Frontal cortex (tissue), 4 donors: ENCODE measurements around the gene FAM200A. TPM values are rescaled to one million over a fixed set of nuclear protein-coding genes. Genes with fewer than 3 reads are reported as not detected.
"Not testable (repeated sequence)": the region's sequence is repeated elsewhere in the genome, so short reads cannot be mapped to it uniquely, and the experiment has no call there.

Experiments
- DNase-seq, 2 donors: peaks; one replicate each; pipeline ENCODE4 v3.0.0; 2012; ENCODE audit warnings: low spot score in 2 of 2
- FAIRE-seq: peaks from 2 replicates; lab custom pipeline; 2012; peaks lifted over from hg19 to GRCh38; lab: Jason Lieb, UNC
- total RNA-seq: library from RNA; depleted of rRNA; stranded (reverse); fragments of >200 nt; gene quantifications from one replicate; pipeline ENCODE4 v1.2.3, GENCODE V29; 2014
- donor health status: control.
- donor health status: control.
- donor health status: control.

Gene FAM200A
- total RNA-seq, 1 donor from 2014 or later, result 19.6 TPM

DNA sequence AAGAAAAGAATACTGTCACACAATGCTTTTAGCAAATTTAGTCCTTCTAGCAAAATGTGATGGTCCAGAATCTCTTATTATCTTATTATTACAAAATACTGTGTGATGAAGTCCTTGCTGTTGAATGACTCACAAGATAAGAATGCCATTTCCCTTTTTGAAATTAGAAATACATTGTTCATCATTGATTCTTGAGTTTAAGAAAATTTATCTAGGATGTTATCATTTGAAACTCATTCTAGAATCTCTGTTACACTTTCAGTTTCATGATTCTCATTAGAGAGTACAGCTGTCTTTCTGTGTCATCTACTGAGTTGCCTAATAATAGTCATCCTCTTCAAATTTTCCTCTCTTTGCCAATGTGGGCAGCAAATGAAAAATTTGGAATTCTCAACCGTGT lies 37.9 kb downstream of the FAM200A start:
- no peak for DNase-seq
- FAIRE-seq, result no peak

DNA sequence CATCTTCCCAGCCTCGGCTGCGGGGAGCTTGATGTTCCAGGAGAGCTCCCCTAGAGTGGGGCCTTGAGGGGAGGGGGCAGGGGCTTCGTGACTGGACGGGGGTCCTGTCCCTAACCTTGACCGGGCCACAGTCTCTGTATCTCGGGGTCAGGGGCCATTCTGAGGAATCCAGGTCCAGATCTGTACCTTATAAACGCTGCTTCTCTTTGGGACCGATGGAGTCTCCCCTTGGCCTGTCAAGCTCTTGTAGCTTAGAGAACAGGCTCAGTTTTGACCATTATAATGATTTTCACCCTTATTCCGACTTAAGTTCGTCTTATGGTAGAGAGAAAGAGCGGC lies 46.6 kb downstream of the FAM200A start:
- no peak for FAIRE-seq

GRCh38 chr7:99504603-99505323 lies 47.2 kb downstream of the FAM200A start, which contains the start of gene ZKSCAN5:
Gene ZKSCAN5, plus strand, starts transcription at chr7:99504662. Its CDS starts 1,383 bp downstream, at chr7:99506045.
- DNase-seq (peak; percentile 85 to 93), FAIRE-seq (no peak)

More for the DNA sequence above, 46.6 kb downstream of the FAM200A start:
- no peak for DNase-seq

DNA sequence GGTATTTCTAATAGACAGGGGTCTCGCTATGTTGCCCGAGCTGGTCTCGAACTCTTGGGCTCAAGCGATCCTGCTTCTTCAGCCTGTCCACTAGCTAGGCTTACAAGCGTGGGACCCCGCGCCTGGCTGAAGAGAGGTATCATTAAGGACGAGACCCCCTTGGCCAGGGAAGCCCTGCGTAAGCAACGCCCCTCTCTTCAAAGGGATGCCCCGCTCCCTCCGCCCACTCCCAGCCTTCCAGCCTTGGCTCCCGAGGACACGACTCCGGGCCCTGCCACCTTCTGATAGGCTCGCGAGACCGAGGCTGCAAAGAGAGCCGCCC lies 47.7 kb downstream of the FAM200A start:
- peak in 1 of 2 donors; percentile 93 for DNase-seq
- no peak for FAIRE-seq

DNA sequence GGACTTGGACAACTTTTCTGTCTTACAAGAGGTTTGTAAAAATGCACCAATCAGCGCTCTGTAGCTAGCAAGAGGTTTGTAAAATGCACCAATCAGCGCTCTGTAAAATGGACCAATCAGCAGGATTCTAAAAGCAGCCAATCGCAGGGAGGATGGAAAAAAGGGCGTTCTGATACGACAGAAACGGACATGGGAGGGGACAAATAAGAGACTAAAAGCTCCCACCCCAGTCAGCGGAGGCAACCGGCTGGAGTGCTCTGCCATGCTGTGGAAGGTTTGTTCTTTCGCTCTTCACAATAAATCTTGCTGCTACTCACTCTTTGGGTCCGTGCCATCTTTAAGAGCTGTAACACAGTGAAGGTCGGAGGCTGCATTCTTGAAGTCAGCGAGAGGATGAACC lies 50.7 kb downstream of the FAM200A start:
- FAIRE-seq, DNase-seq: not testable (repeated sequence)

GRCh38 chr7:99500637-99501009 lies 51.3 kb downstream of the FAM200A start:
- no peak for FAIRE-seq
- no peak for DNase-seq

- no peak for FAIRE-seq
- peak; percentile 74 to 90 for DNase-seq
Measured at GRCh38 chr7:99499721-99500636, 51.9 kb downstream of the FAM200A start, which contains the start of gene ZNF394. Gene ZNF394, minus strand, starts transcription at chr7:99500281. Its CDS starts 188 bp downstream, at chr7:99500093.

DNA sequence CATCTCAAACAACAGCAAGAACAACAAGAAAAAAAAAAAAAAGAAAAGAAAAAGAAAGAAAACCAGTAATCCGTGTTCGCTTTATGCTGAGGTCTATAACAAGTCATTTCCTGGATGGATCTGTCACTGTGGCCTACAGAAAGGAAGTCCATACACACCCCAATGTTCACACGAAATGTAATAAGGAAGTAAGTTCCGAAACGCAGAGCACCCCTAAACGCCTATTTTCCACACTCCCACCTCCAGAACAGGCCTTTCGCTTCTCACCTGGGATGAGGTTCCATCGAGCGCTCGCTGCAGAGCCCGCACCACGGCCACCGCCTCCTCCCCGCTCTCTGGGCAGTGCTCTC lies 52.6 kb downstream of the FAM200A start:
- DNase-seq (no peak), FAIRE-seq (no peak)

DNA sequence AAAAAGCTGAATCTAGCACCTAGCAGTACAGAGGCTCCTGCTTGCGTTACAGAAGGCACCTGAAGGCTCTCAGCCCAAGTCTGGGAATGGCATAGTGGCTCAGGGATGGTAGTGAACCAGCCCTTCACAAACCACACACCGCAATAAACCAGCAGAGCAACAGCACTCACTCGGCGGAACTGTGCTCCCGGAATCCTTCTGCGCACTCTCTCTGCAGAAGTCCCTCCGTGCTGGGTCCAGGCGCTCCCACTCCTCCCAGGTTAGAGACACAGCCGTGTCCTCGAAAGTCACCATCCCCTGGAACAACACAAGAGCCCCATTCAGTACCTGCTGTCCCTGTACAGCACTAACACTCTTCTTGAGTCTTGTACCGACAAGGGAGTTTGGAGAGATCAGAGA lies 53.4 kb downstream of the FAM200A start:
- FAIRE-seq, result no peak
- no peak for DNase-seq

GRCh38 chr7:99497766-99498545 lies 54.0 kb downstream of the FAM200A start:
- FAIRE-seq, result no peak
- no peak for DNase-seq

Other genes starting within 250 kb of the FAM200A start
- 101 TPM for gene ARPC1A, start 226.2 kb downstream of the FAM200A start, total RNA-seq
- 15.1 TPM for gene ARPC1B, start 177.4 kb downstream of the FAM200A start, total RNA-seq
- gene PDAP1, start 143.5 kb downstream of the FAM200A start, total RNA-seq, result 15.1 TPM
- 68.5 TPM for gene BUD31, start 143.1 kb downstream of the FAM200A start, total RNA-seq
- 5.7 TPM for gene PTCD1, start 113.3 kb downstream of the FAM200A start, total RNA-seq
- 19.6 TPM for gene CPSF4, start 113.2 kb downstream of the FAM200A start, total RNA-seq
- gene ATP5MF, start 85.9 kb downstream of the FAM200A start, total RNA-seq, result 350 TPM
- gene ZNF789, start 79.2 kb downstream of the FAM200A start, total RNA-seq, result 20.8 TPM
- gene ZNF394, start 51.8 kb downstream of the FAM200A start, total RNA-seq, result 43.2 TPM
- gene ZKSCAN5, start 47.5 kb downstream of the FAM200A start, total RNA-seq, result 20.4 TPM
- 59.9 TPM for gene ZNF655, start 6.5 kb upstream of the FAM200A start, total RNA-seq
- not detected for gene TMEM225B, start 46.2 kb upstream of the FAM200A start, total RNA-seq
- gene ZSCAN25, start 64.8 kb upstream of the FAM200A start, total RNA-seq, result 12.2 TPM
- 1.6 TPM for gene CYP3A5, start 127.9 kb upstream of the FAM200A start, total RNA-seq
- gene CYP3A7, start 183.1 kb upstream of the FAM200A start, total RNA-seq, result not detected
- not detected for gene CYP3A4, start 232.1 kb upstream of the FAM200A start, total RNA-seq